ENCODE measurements around the gene CLSTN1.

The CLSTN1 gene

GRCh38 chr1:9844106-9844505 is 20.3 kb upstream of the CLSTN1 start:
- no peak for TF ChIP-seq CTCF (conservative IDR thresholded peaks at IDR 0.05)

GRCh38 chr1:9843576-9843945 is 19.8 kb upstream of the CLSTN1 start:
- peak overlapping the region; percentile 99 for H3K27ac ChIP-seq
- TF ChIP-seq CTCF (conservative IDR thresholded peaks at IDR 0.05): no peak

More at GRCh38 chr1:9844106-9844505, 20.3 kb upstream of the CLSTN1 start:
- H3K27ac ChIP-seq: peak overlapping the region; percentile 99

- peak overlapping the region; percentile 99 for H3K27ac ChIP-seq
- peak; percentile 24; the same call in 1 of the 2 replicates for TF ChIP-seq CTCF (conservative IDR thresholded peaks at IDR 0.05)
These were observed 19.2 kb upstream of the CLSTN1 start for GRCh38 chr1:9842781-9843575.

GRCh38 chr1:9842073-9842711 is 18.4 kb upstream of the CLSTN1 start:
- peak overlapping the region; percentile 99 for H3K27ac ChIP-seq
- no peak for TF ChIP-seq CTCF (conservative IDR thresholded peaks at IDR 0.05)

GRCh38 chr1:9841460-9841859 is 17.7 kb upstream of the CLSTN1 start:
- TF ChIP-seq CTCF (conservative IDR thresholded peaks at IDR 0.05): no peak
- H3K27ac ChIP-seq: peak overlapping the region; percentile 99

GRCh38 chr1:9840176-9840575 is 16.4 kb upstream of the CLSTN1 start:
- no peak for TF ChIP-seq CTCF (conservative IDR thresholded peaks at IDR 0.05)
- peak overlapping the region; percentile 99; the same call in 1 of the 2 replicates for H3K27ac ChIP-seq

GRCh38 chr1:9838946-9839345 is 15.2 kb upstream of the CLSTN1 start:
- TF ChIP-seq CTCF (conservative IDR thresholded peaks at IDR 0.05): no peak
- no peak overlapping the region; the same call in 1 of the 2 replicates for H3K27ac ChIP-seq

Measured in VCaP (cell line).